ENCODE measurements around the gene ELP1.
"Not testable (repeated sequence)": the region's sequence is repeated elsewhere in the genome, so short reads cannot be mapped to it uniquely, and the experiment has no call there.

Gene ELP1

GRCh38 chr9:108854641-108855528 lies 79.0 kb downstream of the ELP1 start:
- DNase-seq (ENCODE audit: low read depth), result no peak

GRCh38 chr9:108854094-108854493 lies 79.8 kb downstream of the ELP1 start:
- DNase-seq (ENCODE audit: low read depth), result no peak

- DNase-seq (ENCODE audit: low read depth), result no peak
Observed at GRCh38 chr9:108852079-108852478, 81.8 kb downstream of the ELP1 start.

- no peak for DNase-seq (ENCODE audit: low read depth)
Observed at GRCh38 chr9:108851138-108851537, 82.8 kb downstream of the ELP1 start.

GRCh38 chr9:108850293-108850897 lies 83.5 kb downstream of the ELP1 start:
- no peak for DNase-seq (ENCODE audit: low read depth)

- DNase-seq (ENCODE audit: low read depth), result not testable (repeated sequence)
Observed at GRCh38 chr9:108848296-108848695, 85.6 kb downstream of the ELP1 start.

GRCh38 chr9:108845947-108846346 lies 88.0 kb downstream of the ELP1 start:
- DNase-seq (ENCODE audit: low read depth), result no peak

- no peak for DNase-seq (ENCODE audit: low read depth)
Observed at GRCh38 chr9:108845507-108845906, 88.4 kb downstream of the ELP1 start.

GRCh38 chr9:108844856-108845255 lies 89.1 kb downstream of the ELP1 start:
- DNase-seq (ENCODE audit: low read depth), result no peak

GRCh38 chr9:108844391-108844790 lies 89.5 kb downstream of the ELP1 start:
- DNase-seq (ENCODE audit: low read depth), result no peak

- DNase-seq (ENCODE audit: low read depth), result no peak
Observed at GRCh38 chr9:108842610-108843295, 91.2 kb downstream of the ELP1 start.

- DNase-seq (ENCODE audit: low read depth), result not testable (repeated sequence)
Observed at GRCh38 chr9:108839561-108839960, 94.4 kb downstream of the ELP1 start.

- no peak for DNase-seq (ENCODE audit: low read depth)
Observed at GRCh38 chr9:108838017-108838416, 95.9 kb downstream of the ELP1 start.

- DNase-seq (ENCODE audit: low read depth), result no peak
Observed at GRCh38 chr9:108837530-108837929, 96.4 kb downstream of the ELP1 start.

- DNase-seq (ENCODE audit: low read depth), result no peak
Observed at GRCh38 chr9:108836781-108837180, 97.1 kb downstream of the ELP1 start.

- no peak for DNase-seq (ENCODE audit: low read depth)
Observed at GRCh38 chr9:108836319-108836718, 97.6 kb downstream of the ELP1 start.

- DNase-seq (ENCODE audit: low read depth), result no peak
Observed at GRCh38 chr9:108835831-108836230, 98.1 kb downstream of the ELP1 start.

- no peak for DNase-seq (ENCODE audit: low read depth)
Observed at GRCh38 chr9:108834959-108835665, 98.8 kb downstream of the ELP1 start.

GRCh38 chr9:108832179-108832500 lies 101.8 kb downstream of the ELP1 start:
- no peak for DNase-seq (ENCODE audit: low read depth)

GRCh38 chr9:108831496-108832178 lies 102.3 kb downstream of the ELP1 start:
- DNase-seq (ENCODE audit: low read depth), result no peak

GRCh38 chr9:108830272-108830671 lies 103.7 kb downstream of the ELP1 start:
- no peak for DNase-seq (ENCODE audit: low read depth)

GRCh38 chr9:108823829-108824228 lies 110.1 kb downstream of the ELP1 start:
- DNase-seq (ENCODE audit: low read depth), result no peak

Measured in GM04504 (cell line).